Measurements from ENCODE around the gene TP73.

Gene TP73

GRCh38 chr1:3729594-3730542, 77.6 kb downstream of the TP73 start:
- DNase-seq (ENCODE audit: low spot score), result no peak

GRCh38 chr1:3730543-3731247, 78.4 kb downstream of the TP73 start:
- no peak for DNase-seq (ENCODE audit: low spot score)

GRCh38 chr1:3731583-3732433, 79.5 kb downstream of the TP73 start:
- no peak for DNase-seq (ENCODE audit: low spot score)

GRCh38 chr1:3732434-3733093, 80.2 kb downstream of the TP73 start:
- no peak for DNase-seq (ENCODE audit: low spot score)

GRCh38 chr1:3733094-3733882, 81.0 kb downstream of the TP73 start:
- no peak for DNase-seq (ENCODE audit: low spot score)

GRCh38 chr1:3733883-3734589, 81.7 kb downstream of the TP73 start:
- no peak for DNase-seq (ENCODE audit: low spot score)

GRCh38 chr1:3734602-3735001, 82.3 kb downstream of the TP73 start:
- DNase-seq (ENCODE audit: low spot score), result no peak

GRCh38 chr1:3735027-3735681, 82.8 kb downstream of the TP73 start:
- no peak for DNase-seq (ENCODE audit: low spot score)

- no peak for DNase-seq (ENCODE audit: low spot score)
Measured at GRCh38 chr1:3735688-3736087, 83.4 kb downstream of the TP73 start.

GRCh38 chr1:3736131-3736561, 83.8 kb downstream of the TP73 start:
- no peak for DNase-seq (ENCODE audit: low spot score)

GRCh38 chr1:3736708-3737107, 84.4 kb downstream of the TP73 start:
- no peak for DNase-seq (ENCODE audit: low spot score)

GRCh38 chr1:3738943-3739342, 86.6 kb downstream of the TP73 start:
- no peak for DNase-seq (ENCODE audit: low spot score)

- no peak for DNase-seq (ENCODE audit: low spot score)
Measured at GRCh38 chr1:3740042-3740441, 87.7 kb downstream of the TP73 start.

GRCh38 chr1:3740752-3741151, 88.4 kb downstream of the TP73 start:
- no peak for DNase-seq (ENCODE audit: low spot score)

- no peak for DNase-seq (ENCODE audit: low spot score)
Measured at GRCh38 chr1:3741566-3742438, 89.5 kb downstream of the TP73 start.

- DNase-seq (ENCODE audit: low spot score), result no peak
Measured at GRCh38 chr1:3742439-3743298, 90.4 kb downstream of the TP73 start.

GRCh38 chr1:3743421-3743820, 91.1 kb downstream of the TP73 start:
- no peak for DNase-seq (ENCODE audit: low spot score)

- no peak for DNase-seq (ENCODE audit: low spot score)
Measured at GRCh38 chr1:3743826-3744225, 91.5 kb downstream of the TP73 start.

Measured in CD4-positive, alpha-beta T cell treated with Interleukin-6 at 100 ng/mL for 8 hours (primary cell).